Retina (tissue), 1 donor: ENCODE results near the gene MCTP1.

ENCODE experiments used
- DNase-seq: peaks from one replicate; pipeline ENCODE4 v3.0.0-alpha.2; 2016

MCTP1 gene

GRCh38 chr5:94689908-94690307, 595.0 kb downstream of the MCTP1 start:
- DNase-seq = no peak

GRCh38 chr5:94682814-94683520, 601.9 kb downstream of the MCTP1 start:
- no peak for DNase-seq

GRCh38 chr5:94675965-94676618, 608.8 kb downstream of the MCTP1 start:
- no peak for DNase-seq

- DNase-seq = no peak
These were observed 610.2 kb downstream of the MCTP1 start for GRCh38 chr5:94674490-94675382.

GRCh38 chr5:94672746-94673145, 612.1 kb downstream of the MCTP1 start:
- no peak for DNase-seq

- no peak for DNase-seq
These were observed 614.2 kb downstream of the MCTP1 start for GRCh38 chr5:94670726-94671125.

GRCh38 chr5:94667937-94668336, 617.0 kb downstream of the MCTP1 start:
- DNase-seq = no peak

GRCh38 chr5:94661086-94661485, 623.8 kb downstream of the MCTP1 start:
- DNase-seq = no peak

- DNase-seq = no peak
These were observed 624.4 kb downstream of the MCTP1 start for GRCh38 chr5:94660506-94660905.

- no peak for DNase-seq
These were observed 626.6 kb downstream of the MCTP1 start for GRCh38 chr5:94658272-94658671.
